HepG2 (cell line): ENCODE data around the gene ACO1. TPM values are rescaled to one million over a fixed set of nuclear protein-coding genes. Genes with fewer than 3 reads are reported as not detected.

Source experiments
- ATAC-seq: fragments of 200-7000 bp; cut with Tn5 transposase; 3 replicates; pipeline ENCODE4 v1.9.1; 2020; ENCODE audit warnings: mild to moderate bottlenecking, moderate library complexity
- BruUV-seq: library from RNA; stranded (reverse); fragments of 400-500 nt; replicated peaks from 2 replicates; lab custom pipeline; 2021; lab: Mats Ljungman, UMichigan
- CTCF ChIA-PET: fragments of 300-600 bp; formaldehyde crosslinking; extraction: SDS; loops from one replicate; lab custom pipeline; 2021; ENCODE audit warnings: low total read pairs, inconsistent platforms, low intra/inter-chr PET ratio; lab: Yijun Ruan, JAX
- POLR2A ChIA-PET: fragments of 350-600 bp; sonication (Branson Sonifier 250); formaldehyde crosslinking; loops from one replicate; lab custom pipeline; 2020; ENCODE audit warnings: antibody characterized with exemption, inconsistent platforms; lab: Yijun Ruan, JAX
- DNase-seq: peaks from one replicate; pipeline ENCODE4 v3.0.0-alpha.2; 2015; ENCODE audit warnings: low spot score
- FAIRE-seq: peaks from 3 replicates; lab custom pipeline; 2011; peaks lifted over from hg19 to GRCh38; lab: Jason Lieb, UNC
- H2AFZ ChIP-seq: one replicate; pipeline ENCODE4 v1.6.1; 2011; ENCODE audit warnings: low read length, inconsistent platforms
- H3K27ac ChIP-seq: fragments of 300-600 bp; 3 replicates; pipeline ENCODE4 v1.8.0; 2011; ENCODE audit warnings: mixed run types, mild to moderate bottlenecking, mixed read lengths, low read length, inconsistent platforms; ENCODE audit not compliant: insufficient read depth; ENCODE audit errors: extremely low read length
- H3K27me3 ChIP-seq, 2 experiments: fragments of 200-600 bp in 1 of 2; 2 replicates in 1 of 2; 3 replicates in 1 of 2; pipeline versions ENCODE4 v1.6.0 to v1.8.0; 2011; ENCODE audit warnings: low read length in 2 of 2, mild to moderate bottlenecking in 2 of 2, moderate library complexity in 2 of 2, inconsistent platforms in 1 of 2; ENCODE audit not compliant: insufficient read depth in 2 of 2, control insufficient read depth in 1 of 2
- H3K36me3 ChIP-seq, 2 experiments: fragments of 200-600 bp in 1 of 2; replicated peaks in 1 of 2; 2 replicates in 1 of 2; 3 replicates in 1 of 2; pipeline versions ENCODE4 v1.5.1 to v1.8.0; 2011; ENCODE audit warnings: low read length in 2 of 2, inconsistent platforms in 1 of 2; ENCODE audit not compliant: insufficient read depth in 2 of 2, control insufficient read depth in 1 of 2
- H3K4me1 ChIP-seq: 2 replicates; pipeline ENCODE4 v1.5.1; 2012; ENCODE audit warnings: low read length, inconsistent platforms; ENCODE audit not compliant: insufficient read depth
- H3K4me2 ChIP-seq: 2 replicates; pipeline ENCODE4 v1.6.0; 2011; ENCODE audit warnings: low read depth, low read length, inconsistent platforms
- H3K4me3 ChIP-seq, 3 experiments: fragments of 200-600 bp in 1 of 3; sonication (generic), shearing (Covaris generic) in 1 of 3; replicated peaks in 1 of 3; 2 replicates each; pipeline ENCODE4 v1.5.1; 2011 to 2016; ENCODE audit warnings: low read length in 3 of 3, inconsistent platforms in 2 of 3, low read depth in 2 of 3, mild to moderate bottlenecking in 2 of 3, control low read depth in 1 of 3, mixed read lengths in 1 of 3; ENCODE audit not compliant: insufficient read depth in 1 of 3
- H3K79me2 ChIP-seq: one replicate; pipeline ENCODE4 v1.6.1; 2011; ENCODE audit warnings: low read length, inconsistent platforms; ENCODE audit not compliant: insufficient read depth
- H3K9ac ChIP-seq: 2 replicates; pipeline ENCODE4 v1.6.0; 2011; ENCODE audit warnings: mild to moderate bottlenecking, low read depth, low read length, inconsistent platforms; ENCODE audit not compliant: insufficient read depth
- H3K9me3 ChIP-seq: 2 replicates; pipeline ENCODE4 v1.5.1; 2012; ENCODE audit warnings: mild to moderate bottlenecking, low read length
- H4K20me1 ChIP-seq: 2 replicates; pipeline ENCODE4 v1.6.0; 2011; ENCODE audit warnings: inconsistent platforms, mild to moderate bottlenecking, low read length, moderate library complexity; ENCODE audit not compliant: insufficient read depth
- ARID2 ChIP-seq: sonication (generic); formaldehyde crosslinking; IDR thresholded peaks from 2 replicates; pipeline ENCODE4 v1.8.1; 2022; ENCODE audit warnings: mild to moderate bottlenecking, missing genetic modification reagents, borderline replicate concordance
- ATF2 ChIP-seq: sonication (generic); formaldehyde crosslinking; IDR thresholded peaks from 2 replicates; pipeline ENCODE4 v1.4.0; 2020; ENCODE audit warnings: missing genetic modification reagents
- CHD2 ChIP-seq: IDR thresholded peaks from 2 replicates; pipeline ENCODE4 v1.6.1; 2011; ENCODE audit warnings: low read depth, low read length, improper control_type of control experiment
- CSRNP2 ChIP-seq: sonication (generic); formaldehyde crosslinking; conservative IDR thresholded peaks from 2 replicates; pipeline ENCODE4 v1.8.0; 2022; ENCODE audit warnings: low read depth, missing genetic modification reagents
- EEA1 ChIP-seq: sonication (generic); formaldehyde crosslinking; IDR thresholded peaks from 2 replicates; pipeline ENCODE4 v1.5.1; 2020; ENCODE audit warnings: mild to moderate bottlenecking, missing genetic modification reagents, borderline replicate concordance
- PHF5A ChIP-seq: IDR thresholded peaks from one replicate; pipeline ENCODE4 v1.6.1; 2018; ENCODE audit warnings: low read depth, missing genetic modification reagents; ENCODE audit not compliant: unreplicated experiment
- PPARG ChIP-seq: conservative IDR thresholded peaks from 2 replicates; pipeline ENCODE4 v1.6.1; 2016; ENCODE audit warnings: missing biosample characterization, missing genetic modification reagents
- RERE ChIP-seq: IDR thresholded peaks from 2 replicates; pipeline ENCODE4 v1.6.1; 2016; ENCODE audit warnings: low read depth, missing genetic modification reagents, missing compliant biosample characterization
- SNAPC2 ChIP-seq: sonication (generic); formaldehyde crosslinking; IDR thresholded peaks from 2 replicates; pipeline ENCODE4 v1.8.1; 2022; ENCODE audit warnings: mild to moderate bottlenecking, missing genetic modification reagents
- SP4 ChIP-seq: sonication (generic); formaldehyde crosslinking; IDR thresholded peaks from 2 replicates; pipeline ENCODE4 v1.8.1; 2023; ENCODE audit warnings: mild to moderate bottlenecking, missing genetic modification reagents
- WIZ ChIP-seq: sonication (generic); formaldehyde crosslinking; IDR thresholded peaks from 2 replicates; pipeline ENCODE4 v1.5.1; 2020; ENCODE audit warnings: mild to moderate bottlenecking, missing genetic modification reagents
- ZNF33A ChIP-seq: sonication (generic); formaldehyde crosslinking; IDR thresholded peaks from 2 replicates; pipeline ENCODE4 v1.5.1; 2020; ENCODE audit warnings: missing genetic modification reagents, mild to moderate bottlenecking, moderate library complexity, borderline replicate concordance
- ZNF460 ChIP-seq: sonication (generic); formaldehyde crosslinking; IDR thresholded peaks from 2 replicates; pipeline ENCODE4 v1.5.1; 2020; ENCODE audit warnings: missing genetic modification reagents, mild to moderate bottlenecking, borderline replicate concordance
- ZNF564 ChIP-seq: sonication (generic); formaldehyde crosslinking; IDR thresholded peaks from 2 replicates; pipeline ENCODE4 v1.8.1; 2023; ENCODE audit warnings: mild to moderate bottlenecking, missing genetic modification reagents
- ZNF703 ChIP-seq: sonication (generic); formaldehyde crosslinking; IDR thresholded peaks from 2 replicates; pipeline ENCODE4 v1.5.1; 2020; ENCODE audit warnings: missing genetic modification reagents, mild to moderate bottlenecking, moderate library complexity, borderline replicate concordance
- WGBS: methylation state at CpG from one replicate; pipeline ENCODE4 v1.1.6; 2017; ENCODE audit warnings: low lambda C conversion rate; 5-methylcytosine and 5-hydroxymethylcytosine counted together
- in situ Hi-C: cut with HindIII; loops from 2 replicates; pipeline ENCODE4 v1.10.0; 2017; ENCODE audit warnings: low pct_unique_long_range_greater_than_20kb; ENCODE audit not compliant: extremely low pct_ligation_motif_present
- intact Hi-C: fragments of 100-400 bp; cut with micrococcal nuclease; formaldehyde crosslinking; loops from one replicate; pipeline ENCODE4 v1.10.0; 2022; ENCODE audit not compliant: unreplicated experiment
- polyA plus RNA-seq, 8 experiments: library from polyadenylated mRNA; depleted of rRNA in 3 of 8; stranded (reverse) in 7 of 8; unstranded in 1 of 8; fragments of >200 nt; fragmentation: Illumina TruSeq in 4 of 8; extraction: Trizol in 4 of 8; gene quantifications; 2 replicates each; pipeline versions ENCODE4 v1.2.1 to v1.2.3, GENCODE V29; 2011 to 2016; ENCODE audit warnings: low read depth in 4 of 8, missing spikeins in 1 of 8, mixed read lengths in 1 of 8; ENCODE audit not compliant: insufficient read depth in 1 of 8
- total RNA-seq, 5 experiments: library from RNA; depleted of rRNA; stranded (reverse); fragments of >200 nt; fragmentation: Illumina TruSeq; extraction: Trizol; gene quantifications; 2 replicates each; pipeline ENCODE4 v1.2.3, GENCODE V29; 2016; ENCODE audit warnings: low read depth in 1 of 5

ACO1 gene
- total and polyA plus RNA-seq, 2 of the 13 experiments (the other 11 are each of a cell fraction or from before 2014, with no cell fraction given) = 20.1 to 48.2 TPM

- intact Hi-C loops = no loop called here
These were observed 40.2 kb downstream of the ACO1 start for GRCh38 chr9:32424616-32425015.

More at GRCh38 chr9:32424616-32425015, 40.2 kb downstream of the ACO1 start:
- Histone ChIP-seq H3K4me1 (peaks cover 55% of the 10 kb centered on the region), H3K9ac (no peak overlapping the region), H2AFZ (no peak overlapping the region), H3K9me3 (no peaks in the 10 kb centered on the region), H3K27ac (peak overlapping the region; percentile 88), H4K20me1 (no peaks in the 10 kb centered on the region), H3K27me3 (no peaks in the 10 kb centered on the region)
- FAIRE-seq (no peak), DNase-seq (no peak)
- BruUV-seq = no TSS peak
- in situ Hi-C loops = no loop called here
- TF ChIP-seq ARID2 (CRISPR knock-in tag) (no peak), RERE (CRISPR knock-in tag) (no peak), PHF5A (no peak), ZNF460 (CRISPR knock-in tag) (no peak), SNAPC2 (no peak), EEA1 (CRISPR knock-in tag) (no peak), PPARG (CRISPR knock-in tag) (no peak), ZNF564 (no peak), ZNF703 (no peak), CHD2 (no peak), WIZ (CRISPR knock-in tag) (no peak), ZNF33A (CRISPR knock-in tag) (no peak), SP4 (CRISPR knock-in tag) (no peak), CSRNP2 (CRISPR knock-in tag) (no peak), ATF2 (CRISPR knock-in tag) (no peak)
- TF ChIP-seq, all 625 proteins: peak for 0
- no peak overlapping the region for H3K4me3 ChIP-seq
- ATAC-seq = no peak
- H3K79me2 ChIP-seq = no peaks in the 10 kb centered on the region
- no peak overlapping the region for H3K4me2 ChIP-seq
- WGBS = 92% methylated on average over 6 of the region's 6 CpGs
- ChIA-PET POLR2A (no interaction called here), CTCF (no interaction called here)
- H3K36me3 ChIP-seq = peaks cover 10 to 41% of the 10 kb centered on the region in 2 experiments
